HepG2 (cell line): ENCODE measurements around the gene SMC6. TPM values are rescaled to one million over a fixed set of nuclear protein-coding genes. Genes with fewer than 3 reads are reported as not detected.
A peak's percentile ranks its signal among the peaks of the same experiment; 100 is the strongest.

Experiments
- ASH2L ChIP-seq: fragments of 300-600, 200-600 bp; sonication (generic); IDR thresholded peaks from 2 replicates; pipeline ENCODE4 v1.7.0; 2017; ENCODE audit warnings: low read depth, mild to moderate bottlenecking, moderate library complexity, mixed read lengths, low read length; ENCODE audit not compliant: insufficient read length
- CEBPB ChIP-seq: IDR thresholded peaks from 2 replicates; pipeline ENCODE4 v1.6.1; 2011; ENCODE audit warnings: low read depth, low read length, improper control_type of control experiment, borderline replicate concordance
- FOSL1 ChIP-seq: sonication (generic); formaldehyde crosslinking; IDR thresholded peaks from 2 replicates; pipeline ENCODE4 v1.9.0; 2021; ENCODE audit warnings: missing genetic modification reagents, borderline replicate concordance
- FOXA1 ChIP-seq, 2 experiments: fragments of 450-650 bp in 1 of 2; sonication (generic) in 1 of 2; formaldehyde crosslinking in 1 of 2; IDR thresholded peaks; 2 replicates each; pipeline versions ENCODE4 v1.4.0 to v1.6.1; 2016 to 2020; ENCODE audit warnings: missing genetic modification reagents in 1 of 2
- KAT8 ChIP-seq: IDR thresholded peaks from 2 replicates; pipeline ENCODE4 v1.6.1; 2016; ENCODE audit warnings: missing genetic modification reagents, missing compliant biosample characterization
- MIXL1 ChIP-seq: IDR thresholded peaks from 2 replicates; pipeline ENCODE4 v1.6.1; 2016
- MTF1 ChIP-seq: sonication (generic); formaldehyde crosslinking; IDR thresholded peaks from 2 replicates; pipeline ENCODE4 v1.5.0; 2020; ENCODE audit warnings: missing genetic modification reagents
- MXD4 ChIP-seq: IDR thresholded peaks from 2 replicates; pipeline ENCODE4 v1.6.1; 2016; ENCODE audit warnings: mild to moderate bottlenecking, missing biosample characterization, missing genetic modification reagents
- RARA ChIP-seq: IDR thresholded peaks from 2 replicates; pipeline ENCODE4 v1.6.1; 2016; ENCODE audit warnings: missing genetic modification reagents, missing compliant biosample characterization
- RELA ChIP-seq: sonication (generic); formaldehyde crosslinking; IDR thresholded peaks from 2 replicates; pipeline ENCODE4 v1.4.0; 2020; ENCODE audit warnings: missing genetic modification reagents
- RXRB ChIP-seq: IDR thresholded peaks from 2 replicates; pipeline ENCODE4 v1.6.1; 2016; ENCODE audit warnings: borderline replicate concordance, missing genetic modification reagents, missing compliant biosample characterization
- SMC3 ChIP-seq: IDR thresholded peaks from 2 replicates; pipeline ENCODE4 v1.6.1; 2011; ENCODE audit warnings: low read length, improper control_type of control experiment
- SOX5 ChIP-seq: IDR thresholded peaks from 2 replicates; pipeline ENCODE4 v1.6.1; 2016; ENCODE audit warnings: borderline replicate concordance
- YY1 ChIP-seq: IDR thresholded peaks from 2 replicates; pipeline ENCODE4 v1.6.1; 2011; ENCODE audit warnings: low read length, low read depth, moderate library complexity, mild to moderate bottlenecking; ENCODE audit not compliant: insufficient read depth, insufficient replicate concordance
- ZKSCAN8 ChIP-seq: IDR thresholded peaks from 2 replicates; pipeline ENCODE4 v1.6.1; 2016; ENCODE audit warnings: borderline replicate concordance, missing genetic modification reagents, missing compliant biosample characterization
- ZNF17 ChIP-seq: sonication (generic); formaldehyde crosslinking; IDR thresholded peaks from 2 replicates; pipeline ENCODE4 v1.5.0; 2020; ENCODE audit warnings: mild to moderate bottlenecking, missing genetic modification reagents
- ZNF24 ChIP-seq: fragments of 450-650 bp; IDR thresholded peaks from 2 replicates; pipeline ENCODE4 v1.6.1; 2017; ENCODE audit warnings: antibody characterized with exemption, mild to moderate bottlenecking
- ZSCAN31 ChIP-seq: sonication (generic); formaldehyde crosslinking; IDR thresholded peaks from 2 replicates; pipeline ENCODE4 v1.5.0; 2020; ENCODE audit warnings: low read depth, mild to moderate bottlenecking, missing genetic modification reagents
- polyA plus RNA-seq, 8 experiments: library from polyadenylated mRNA; depleted of rRNA in 3 of 8; stranded (reverse) in 7 of 8; unstranded in 1 of 8; fragments of >200 nt; fragmentation: Illumina TruSeq in 4 of 8; extraction: Trizol in 4 of 8; gene quantifications; 2 replicates each; pipeline versions ENCODE4 v1.2.1 to v1.2.3, GENCODE V29; 2011 to 2016; ENCODE audit warnings: low read depth in 4 of 8, missing spikeins in 1 of 8, mixed read lengths in 1 of 8; ENCODE audit not compliant: insufficient read depth in 1 of 8
- total RNA-seq, 5 experiments: library from RNA; depleted of rRNA; stranded (reverse); fragments of >200 nt; fragmentation: Illumina TruSeq; extraction: Trizol; gene quantifications; 2 replicates each; pipeline ENCODE4 v1.2.3, GENCODE V29; 2016; ENCODE audit warnings: low read depth in 1 of 5
- TF ChIP-seq, protein P1 (sequence below): IDR thresholded peaks from 2 replicates; pipeline ENCODE4 v1.6.1; 2016
- TF ChIP-seq, protein P2 (sequence below): sonication (generic); formaldehyde crosslinking; IDR thresholded peaks from 2 replicates; pipeline ENCODE4 v1.5.1; 2020; ENCODE audit warnings: mild to moderate bottlenecking, missing genetic modification reagents, borderline replicate concordance
- TF ChIP-seq, protein P3 (sequence below): sonication (generic); formaldehyde crosslinking; IDR thresholded peaks from 2 replicates; pipeline ENCODE4 v1.4.0; 2020; ENCODE audit warnings: missing genetic modification reagents
- TF ChIP-seq, protein P4 (sequence below): sonication (generic); formaldehyde crosslinking; IDR thresholded peaks from 2 replicates; pipeline ENCODE4 v1.4.0; 2020; ENCODE audit warnings: missing genetic modification reagents

SMC6 gene
- total and polyA plus RNA-seq, 2 of the 13 experiments (the other 11 are each of a cell fraction or from before 2014, with no cell fraction given), result 18.9 to 55.3 TPM

DNA sequence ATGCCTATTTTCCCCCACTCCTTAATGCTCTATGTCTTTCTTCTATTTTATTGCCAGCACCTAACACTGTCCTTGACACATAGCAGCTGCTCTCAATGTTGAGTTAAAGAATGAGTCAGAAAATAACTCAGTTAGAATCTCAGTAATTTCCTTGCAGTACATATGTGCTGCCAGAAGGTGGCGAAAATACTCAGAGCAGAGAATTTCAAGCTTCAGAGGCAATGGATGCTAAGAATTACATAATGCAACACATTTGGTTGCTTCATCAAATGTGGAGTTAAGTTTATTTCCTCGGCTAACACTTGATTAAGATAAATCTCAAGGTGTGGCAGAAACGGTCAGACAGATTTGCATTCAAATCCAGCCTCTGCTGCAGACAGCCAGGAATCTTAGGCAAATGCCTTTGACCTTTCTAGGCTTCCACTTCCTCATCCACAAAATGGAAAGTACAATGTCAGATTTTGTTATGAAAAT lies 107.5 kb downstream of the SMC6 start (continued):
- TF ChIP-seq ASH2L (peak; percentile 29), MIXL1 (CRISPR knock-in tag) (0 out of 2 replicates have a peak, but pooled peaks have one; percentile 36), MTF1 (CRISPR knock-in tag) (no peak), ZSCAN31 (CRISPR knock-in tag) (no peak), FOSL1 (CRISPR knock-in tag) (0 out of 2 replicates have a peak, but pooled peaks have one; percentile 9), ZNF24 (0 out of 2 replicates have a peak, but pooled peaks have one; percentile 13), FOXA1 (IDR thresholded peaks at IDR 0.05) (no peak), FOXA1 (CRISPR knock-in tag; IDR thresholded peaks at IDR 0.05) (0 out of 2 replicates have a peak, but pooled peaks have one; percentile 16), RELA (CRISPR knock-in tag) (no peak), KAT8 (CRISPR knock-in tag) (peak; percentile 43; the same call in 1 of the 2 replicates), SOX5 (peak; percentile 36; the same call in 1 of the 2 replicates), CEBPB (peak; percentile 93), YY1 (peak; percentile 34), SMC3 (peak; percentile 93), MXD4 (CRISPR knock-in tag) (0 out of 2 replicates have a peak, but pooled peaks have one; percentile 41), ZKSCAN8 (CRISPR knock-in tag) (peak; percentile 23; the same call in 1 of the 2 replicates), RARA (CRISPR knock-in tag) (peak; percentile 49; the same call in 1 of the 2 replicates), ZNF17 (CRISPR knock-in tag) (no peak), RXRB (CRISPR knock-in tag) (peak; percentile 50; the same call in 1 of the 2 replicates)
- TF ChIP-seq, protein P1, sequence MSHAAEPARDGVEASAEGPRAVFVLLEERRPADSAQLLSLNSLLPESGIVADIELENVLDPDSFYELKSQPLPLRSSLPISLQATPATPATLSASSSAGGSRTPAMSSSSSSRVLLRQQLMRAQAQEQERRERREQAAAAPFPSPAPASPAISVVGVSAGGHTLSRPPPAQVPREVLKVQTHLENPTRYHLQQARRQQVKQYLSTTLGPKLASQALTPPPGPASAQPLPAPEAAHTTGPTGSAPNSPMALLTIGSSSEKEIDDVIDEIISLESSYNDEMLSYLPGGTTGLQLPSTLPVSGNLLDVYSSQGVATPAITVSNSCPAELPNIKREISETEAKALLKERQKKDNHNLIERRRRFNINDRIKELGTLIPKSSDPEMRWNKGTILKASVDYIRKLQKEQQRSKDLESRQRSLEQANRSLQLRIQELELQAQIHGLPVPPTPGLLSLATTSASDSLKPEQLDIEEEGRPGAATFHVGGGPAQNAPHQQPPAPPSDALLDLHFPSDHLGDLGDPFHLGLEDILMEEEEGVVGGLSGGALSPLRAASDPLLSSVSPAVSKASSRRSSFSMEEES (CRISPR knock-in tag), result peak; percentile 38; the same call in 1 of the 2 replicates
- TF ChIP-seq, protein P2, sequence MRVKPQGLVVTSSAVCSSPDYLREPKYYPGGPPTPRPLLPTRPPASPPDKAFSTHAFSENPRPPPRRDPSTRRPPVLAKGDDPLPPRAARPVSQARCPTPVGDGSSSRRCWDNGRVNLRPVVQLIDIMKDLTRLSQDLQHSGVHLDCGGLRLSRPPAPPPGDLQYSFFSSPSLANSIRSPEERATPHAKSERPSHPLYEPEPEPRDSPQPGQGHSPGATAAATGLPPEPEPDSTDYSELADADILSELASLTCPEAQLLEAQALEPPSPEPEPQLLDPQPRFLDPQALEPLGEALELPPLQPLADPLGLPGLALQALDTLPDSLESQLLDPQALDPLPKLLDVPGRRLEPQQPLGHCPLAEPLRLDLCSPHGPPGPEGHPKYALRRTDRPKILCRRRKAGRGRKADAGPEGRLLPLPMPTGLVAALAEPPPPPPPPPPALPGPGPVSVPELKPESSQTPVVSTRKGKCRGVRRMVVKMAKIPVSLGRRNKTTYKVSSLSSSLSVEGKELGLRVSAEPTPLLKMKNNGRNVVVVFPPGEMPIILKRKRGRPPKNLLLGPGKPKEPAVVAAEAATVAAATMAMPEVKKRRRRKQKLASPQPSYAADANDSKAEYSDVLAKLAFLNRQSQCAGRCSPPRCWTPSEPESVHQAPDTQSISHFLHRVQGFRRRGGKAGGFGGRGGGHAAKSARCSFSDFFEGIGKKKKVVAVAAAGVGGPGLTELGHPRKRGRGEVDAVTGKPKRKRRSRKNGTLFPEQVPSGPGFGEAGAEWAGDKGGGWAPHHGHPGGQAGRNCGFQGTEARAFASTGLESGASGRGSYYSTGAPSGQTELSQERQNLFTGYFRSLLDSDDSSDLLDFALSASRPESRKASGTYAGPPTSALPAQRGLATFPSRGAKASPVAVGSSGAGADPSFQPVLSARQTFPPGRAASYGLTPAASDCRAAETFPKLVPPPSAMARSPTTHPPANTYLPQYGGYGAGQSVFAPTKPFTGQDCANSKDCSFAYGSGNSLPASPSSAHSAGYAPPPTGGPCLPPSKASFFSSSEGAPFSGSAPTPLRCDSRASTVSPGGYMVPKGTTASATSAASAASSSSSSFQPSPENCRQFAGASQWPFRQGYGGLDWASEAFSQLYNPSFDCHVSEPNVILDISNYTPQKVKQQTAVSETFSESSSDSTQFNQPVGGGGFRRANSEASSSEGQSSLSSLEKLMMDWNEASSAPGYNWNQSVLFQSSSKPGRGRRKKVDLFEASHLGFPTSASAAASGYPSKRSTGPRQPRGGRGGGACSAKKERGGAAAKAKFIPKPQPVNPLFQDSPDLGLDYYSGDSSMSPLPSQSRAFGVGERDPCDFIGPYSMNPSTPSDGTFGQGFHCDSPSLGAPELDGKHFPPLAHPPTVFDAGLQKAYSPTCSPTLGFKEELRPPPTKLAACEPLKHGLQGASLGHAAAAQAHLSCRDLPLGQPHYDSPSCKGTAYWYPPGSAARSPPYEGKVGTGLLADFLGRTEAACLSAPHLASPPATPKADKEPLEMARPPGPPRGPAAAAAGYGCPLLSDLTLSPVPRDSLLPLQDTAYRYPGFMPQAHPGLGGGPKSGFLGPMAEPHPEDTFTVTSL (CRISPR knock-in tag), result peak; percentile 33; the same call in 1 of the 2 replicates
- TF ChIP-seq, protein P3, sequence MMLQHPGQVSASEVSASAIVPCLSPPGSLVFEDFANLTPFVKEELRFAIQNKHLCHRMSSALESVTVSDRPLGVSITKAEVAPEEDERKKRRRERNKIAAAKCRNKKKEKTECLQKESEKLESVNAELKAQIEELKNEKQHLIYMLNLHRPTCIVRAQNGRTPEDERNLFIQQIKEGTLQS (CRISPR knock-in tag), result 0 out of 2 replicates have a peak, but pooled peaks have one; percentile 14
- TF ChIP-seq, protein P4, sequence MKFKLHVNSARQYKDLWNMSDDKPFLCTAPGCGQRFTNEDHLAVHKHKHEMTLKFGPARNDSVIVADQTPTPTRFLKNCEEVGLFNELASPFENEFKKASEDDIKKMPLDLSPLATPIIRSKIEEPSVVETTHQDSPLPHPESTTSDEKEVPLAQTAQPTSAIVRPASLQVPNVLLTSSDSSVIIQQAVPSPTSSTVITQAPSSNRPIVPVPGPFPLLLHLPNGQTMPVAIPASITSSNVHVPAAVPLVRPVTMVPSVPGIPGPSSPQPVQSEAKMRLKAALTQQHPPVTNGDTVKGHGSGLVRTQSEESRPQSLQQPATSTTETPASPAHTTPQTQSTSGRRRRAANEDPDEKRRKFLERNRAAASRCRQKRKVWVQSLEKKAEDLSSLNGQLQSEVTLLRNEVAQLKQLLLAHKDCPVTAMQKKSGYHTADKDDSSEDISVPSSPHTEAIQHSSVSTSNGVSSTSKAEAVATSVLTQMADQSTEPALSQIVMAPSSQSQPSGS (CRISPR knock-in tag), result 0 out of 2 replicates have a peak, but pooled peaks have one; percentile 32
